ENCODE data around the gene TNFSF10.

- TF ChIP-seq SPI1 (IDR thresholded peaks at IDR 0.05; ENCODE audit: borderline replicate concordance, insufficient read depth, low read depth, low read length) (no peak), EZH2 (IDR thresholded peaks at IDR 0.05; ENCODE audit: borderline replicate concordance, control insufficient read depth, low read depth, low read length) (no peak), ATF2 (IDR thresholded peaks at IDR 0.05; ENCODE audit: low read length) (no peak), SREBF1 (IDR thresholded peaks at IDR 0.05; ENCODE audit: low read length) (no peak), RAD21 (IDR thresholded peaks at IDR 0.05; ENCODE audit: insufficient read depth, low read depth, low read length) (no peak), POLR2A (IDR thresholded peaks at IDR 0.05; ENCODE audit: low read depth, low read length) (no peak)
- TF ChIP-seq, protein P1, sequence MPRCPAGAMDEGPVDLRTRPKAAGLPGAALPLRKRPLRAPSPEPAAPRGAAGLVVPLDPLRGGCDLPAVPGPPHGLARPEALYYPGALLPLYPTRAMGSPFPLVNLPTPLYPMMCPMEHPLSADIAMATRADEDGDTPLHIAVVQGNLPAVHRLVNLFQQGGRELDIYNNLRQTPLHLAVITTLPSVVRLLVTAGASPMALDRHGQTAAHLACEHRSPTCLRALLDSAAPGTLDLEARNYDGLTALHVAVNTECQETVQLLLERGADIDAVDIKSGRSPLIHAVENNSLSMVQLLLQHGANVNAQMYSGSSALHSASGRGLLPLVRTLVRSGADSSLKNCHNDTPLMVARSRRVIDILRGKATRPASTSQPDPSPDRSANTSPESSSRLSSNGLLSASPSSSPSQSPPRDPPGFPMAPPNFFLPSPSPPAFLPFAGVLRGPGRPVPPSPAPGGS (IDR thresholded peaks at IDR 0.05; ENCODE audit: borderline replicate concordance, insufficient read depth, low read depth, low read length, poor library complexity, severe bottlenecking) = no peak
These were observed 52.6 kb downstream of the TNFSF10 start for GRCh38 chr3:172470588-172470987.

Data from GM12878 (cell line).